HepG2 (cell line): ENCODE data around the gene HES7. TPM values are rescaled to one million over a fixed set of nuclear protein-coding genes. Genes with fewer than 3 reads are reported as not detected.

ENCODE experiments used
- ATAC-seq: fragments of 200-7000 bp; cut with Tn5 transposase; 3 replicates; pipeline ENCODE4 v1.9.1; 2020; ENCODE audit warnings: mild to moderate bottlenecking, moderate library complexity
- BruUV-seq: library from RNA; stranded (reverse); fragments of 400-500 nt; replicated peaks from 2 replicates; lab custom pipeline; 2021; lab: Mats Ljungman, UMichigan
- CTCF ChIA-PET: fragments of 300-600 bp; formaldehyde crosslinking; extraction: SDS; loops from one replicate; lab custom pipeline; 2021; ENCODE audit warnings: low total read pairs, inconsistent platforms, low intra/inter-chr PET ratio; lab: Yijun Ruan, JAX
- POLR2A ChIA-PET: fragments of 350-600 bp; sonication (Branson Sonifier 250); formaldehyde crosslinking; loops from one replicate; lab custom pipeline; 2020; ENCODE audit warnings: antibody characterized with exemption, inconsistent platforms; lab: Yijun Ruan, JAX
- DNase-seq: peaks from one replicate; pipeline ENCODE4 v3.0.0-alpha.2; 2015; ENCODE audit warnings: low spot score
- FAIRE-seq: peaks from 3 replicates; lab custom pipeline; 2011; peaks lifted over from hg19 to GRCh38; lab: Jason Lieb, UNC
- H2AFZ ChIP-seq: one replicate; pipeline ENCODE4 v1.6.1; 2011; ENCODE audit warnings: low read length, inconsistent platforms
- H3K27ac ChIP-seq: fragments of 300-600 bp; 3 replicates; pipeline ENCODE4 v1.8.0; 2011; ENCODE audit warnings: mixed run types, mild to moderate bottlenecking, mixed read lengths, low read length, inconsistent platforms; ENCODE audit not compliant: insufficient read depth; ENCODE audit errors: extremely low read length
- H3K27me3 ChIP-seq, 2 experiments: fragments of 200-600 bp in 1 of 2; 2 replicates in 1 of 2; 3 replicates in 1 of 2; pipeline versions ENCODE4 v1.6.0 to v1.8.0; 2011; ENCODE audit warnings: low read length in 2 of 2, mild to moderate bottlenecking in 2 of 2, moderate library complexity in 2 of 2, inconsistent platforms in 1 of 2; ENCODE audit not compliant: insufficient read depth in 2 of 2, control insufficient read depth in 1 of 2
- H3K36me3 ChIP-seq, 2 experiments: fragments of 200-600 bp in 1 of 2; replicated peaks in 1 of 2; 2 replicates in 1 of 2; 3 replicates in 1 of 2; pipeline versions ENCODE4 v1.5.1 to v1.8.0; 2011; ENCODE audit warnings: low read length in 2 of 2, inconsistent platforms in 1 of 2; ENCODE audit not compliant: insufficient read depth in 2 of 2, control insufficient read depth in 1 of 2
- H3K4me1 ChIP-seq: 2 replicates; pipeline ENCODE4 v1.5.1; 2012; ENCODE audit warnings: low read length, inconsistent platforms; ENCODE audit not compliant: insufficient read depth
- H3K4me2 ChIP-seq: 2 replicates; pipeline ENCODE4 v1.6.0; 2011; ENCODE audit warnings: low read depth, low read length, inconsistent platforms
- H3K4me3 ChIP-seq, 3 experiments: fragments of 200-600 bp in 1 of 3; sonication (generic), shearing (Covaris generic) in 1 of 3; replicated peaks in 1 of 3; 2 replicates each; pipeline ENCODE4 v1.5.1; 2011 to 2016; ENCODE audit warnings: low read length in 3 of 3, inconsistent platforms in 2 of 3, low read depth in 2 of 3, mild to moderate bottlenecking in 2 of 3, control low read depth in 1 of 3, mixed read lengths in 1 of 3; ENCODE audit not compliant: insufficient read depth in 1 of 3
- H3K79me2 ChIP-seq: one replicate; pipeline ENCODE4 v1.6.1; 2011; ENCODE audit warnings: low read length, inconsistent platforms; ENCODE audit not compliant: insufficient read depth
- H3K9ac ChIP-seq: 2 replicates; pipeline ENCODE4 v1.6.0; 2011; ENCODE audit warnings: mild to moderate bottlenecking, low read depth, low read length, inconsistent platforms; ENCODE audit not compliant: insufficient read depth
- H3K9me3 ChIP-seq: 2 replicates; pipeline ENCODE4 v1.5.1; 2012; ENCODE audit warnings: mild to moderate bottlenecking, low read length
- H4K20me1 ChIP-seq: 2 replicates; pipeline ENCODE4 v1.6.0; 2011; ENCODE audit warnings: inconsistent platforms, mild to moderate bottlenecking, low read length, moderate library complexity; ENCODE audit not compliant: insufficient read depth
- WGBS: methylation state at CpG from one replicate; pipeline ENCODE4 v1.1.6; 2017; ENCODE audit warnings: low lambda C conversion rate; 5-methylcytosine and 5-hydroxymethylcytosine counted together
- in situ Hi-C: cut with HindIII; loops from 2 replicates; pipeline ENCODE4 v1.10.0; 2017; ENCODE audit warnings: low pct_unique_long_range_greater_than_20kb; ENCODE audit not compliant: extremely low pct_ligation_motif_present
- intact Hi-C: fragments of 100-400 bp; cut with micrococcal nuclease; formaldehyde crosslinking; loops from one replicate; pipeline ENCODE4 v1.10.0; 2022; ENCODE audit not compliant: unreplicated experiment
- polyA plus RNA-seq, 8 experiments: library from polyadenylated mRNA; depleted of rRNA in 3 of 8; stranded (reverse) in 7 of 8; unstranded in 1 of 8; fragments of >200 nt; fragmentation: Illumina TruSeq in 4 of 8; extraction: Trizol in 4 of 8; gene quantifications; 2 replicates each; pipeline versions ENCODE4 v1.2.1 to v1.2.3, GENCODE V29; 2011 to 2016; ENCODE audit warnings: low read depth in 4 of 8, missing spikeins in 1 of 8, mixed read lengths in 1 of 8; ENCODE audit not compliant: insufficient read depth in 1 of 8
- total RNA-seq, 5 experiments: library from RNA; depleted of rRNA; stranded (reverse); fragments of >200 nt; fragmentation: Illumina TruSeq; extraction: Trizol; gene quantifications; 2 replicates each; pipeline ENCODE4 v1.2.3, GENCODE V29; 2016; ENCODE audit warnings: low read depth in 1 of 5
- TF ChIP-seq, protein P1 (sequence below): sonication (generic); formaldehyde crosslinking; IDR thresholded peaks from 2 replicates; pipeline ENCODE4 v1.4.0; 2020; ENCODE audit warnings: missing genetic modification reagents
- TF ChIP-seq, protein P2 (sequence below): sonication (generic); formaldehyde crosslinking; IDR thresholded peaks from 2 replicates; pipeline ENCODE4 v1.4.0; 2020; ENCODE audit warnings: missing genetic modification reagents, mild to moderate bottlenecking, borderline replicate concordance

Gene HES7
- total and polyA plus RNA-seq, 2 of the 13 experiments (the other 11 are each of a cell fraction or from before 2014, with no cell fraction given), result not detected

DNA sequence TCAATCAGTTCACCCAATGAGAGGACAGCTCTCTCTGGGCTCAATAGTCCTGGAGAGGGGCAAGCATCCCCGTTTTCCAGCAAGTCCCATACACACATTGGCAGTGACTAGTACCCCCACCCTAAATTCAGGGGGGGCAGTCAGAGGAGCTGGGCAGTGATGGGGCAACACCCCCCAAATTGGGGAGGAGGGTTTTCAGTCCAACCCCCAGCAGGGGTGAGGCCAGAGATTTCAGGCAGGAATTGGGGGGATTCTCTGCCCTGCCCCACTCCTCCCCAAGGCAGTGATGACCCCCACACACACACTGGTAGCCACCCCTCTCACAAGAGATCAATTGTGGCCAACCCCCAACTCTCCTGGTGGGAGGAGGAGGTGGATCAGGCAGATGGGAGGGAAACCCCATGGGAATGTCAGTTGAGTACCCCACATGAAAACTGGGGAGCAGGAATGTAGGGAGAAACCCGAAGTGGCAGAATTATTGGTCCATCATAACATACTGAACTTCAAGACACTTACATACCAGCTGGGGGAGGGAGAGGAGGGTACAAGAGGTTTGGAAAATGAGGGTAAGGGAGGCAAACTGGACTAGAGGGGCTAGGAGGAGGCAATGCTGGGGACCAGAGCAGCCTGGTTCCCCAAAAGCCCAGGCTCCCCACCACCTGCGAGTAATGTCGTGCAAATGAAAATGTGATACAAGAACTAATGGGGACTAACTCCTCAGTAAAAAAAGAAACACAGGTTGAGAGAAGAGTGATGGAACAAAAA is 35.7 kb upstream of the HES7 start:
- peaks cover 1 to 7% of the 10 kb centered on the region in 2 experiments; a peak in 3 of 5 replicates for H3K36me3 ChIP-seq
- ChIA-PET CTCF (interaction anchor here (0.6 to 2.3 kb wide), 3 partner anchors 21 to 38 kb away, joined by 3 to 28 read pairs (median 4); no protein-coding TSS in a partner anchor), POLR2A (interaction anchor here (1.9 to 2.0 kb wide), 2 partner anchors 13 to 14 kb away, joined by 11 to 18 read pairs; no protein-coding TSS in a partner anchor)
- no peak overlapping the region for H3K4me3 ChIP-seq
- no peak overlapping the region for H2AFZ ChIP-seq
- WGBS, result 94% methylated on average over 4 of the region's 4 CpGs
- peaks cover 59% of the 10 kb centered on the region for H3K4me1 ChIP-seq
- H3K4me2 ChIP-seq, result no peak overlapping the region
- H3K9me3 ChIP-seq, result no peaks in the 10 kb centered on the region
- TF ChIP-seq, protein P1, sequence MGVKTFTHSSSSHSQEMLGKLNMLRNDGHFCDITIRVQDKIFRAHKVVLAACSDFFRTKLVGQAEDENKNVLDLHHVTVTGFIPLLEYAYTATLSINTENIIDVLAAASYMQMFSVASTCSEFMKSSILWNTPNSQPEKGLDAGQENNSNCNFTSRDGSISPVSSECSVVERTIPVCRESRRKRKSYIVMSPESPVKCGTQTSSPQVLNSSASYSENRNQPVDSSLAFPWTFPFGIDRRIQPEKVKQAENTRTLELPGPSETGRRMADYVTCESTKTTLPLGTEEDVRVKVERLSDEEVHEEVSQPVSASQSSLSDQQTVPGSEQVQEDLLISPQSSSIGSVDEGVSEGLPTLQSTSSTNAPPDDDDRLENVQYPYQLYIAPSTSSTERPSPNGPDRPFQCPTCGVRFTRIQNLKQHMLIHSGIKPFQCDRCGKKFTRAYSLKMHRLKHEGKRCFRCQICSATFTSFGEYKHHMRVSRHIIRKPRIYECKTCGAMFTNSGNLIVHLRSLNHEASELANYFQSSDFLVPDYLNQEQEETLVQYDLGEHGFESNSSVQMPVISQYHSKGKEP, result no peak
- TF ChIP-seq, protein P2, sequence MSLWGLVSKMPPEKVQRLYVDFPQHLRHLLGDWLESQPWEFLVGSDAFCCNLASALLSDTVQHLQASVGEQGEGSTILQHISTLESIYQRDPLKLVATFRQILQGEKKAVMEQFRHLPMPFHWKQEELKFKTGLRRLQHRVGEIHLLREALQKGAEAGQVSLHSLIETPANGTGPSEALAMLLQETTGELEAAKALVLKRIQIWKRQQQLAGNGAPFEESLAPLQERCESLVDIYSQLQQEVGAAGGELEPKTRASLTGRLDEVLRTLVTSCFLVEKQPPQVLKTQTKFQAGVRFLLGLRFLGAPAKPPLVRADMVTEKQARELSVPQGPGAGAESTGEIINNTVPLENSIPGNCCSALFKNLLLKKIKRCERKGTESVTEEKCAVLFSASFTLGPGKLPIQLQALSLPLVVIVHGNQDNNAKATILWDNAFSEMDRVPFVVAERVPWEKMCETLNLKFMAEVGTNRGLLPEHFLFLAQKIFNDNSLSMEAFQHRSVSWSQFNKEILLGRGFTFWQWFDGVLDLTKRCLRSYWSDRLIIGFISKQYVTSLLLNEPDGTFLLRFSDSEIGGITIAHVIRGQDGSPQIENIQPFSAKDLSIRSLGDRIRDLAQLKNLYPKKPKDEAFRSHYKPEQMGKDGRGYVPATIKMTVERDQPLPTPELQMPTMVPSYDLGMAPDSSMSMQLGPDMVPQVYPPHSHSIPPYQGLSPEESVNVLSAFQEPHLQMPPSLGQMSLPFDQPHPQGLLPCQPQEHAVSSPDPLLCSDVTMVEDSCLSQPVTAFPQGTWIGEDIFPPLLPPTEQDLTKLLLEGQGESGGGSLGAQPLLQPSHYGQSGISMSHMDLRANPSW, result no peak
- intact Hi-C loops, result no loop called here
- DNase-seq (no peak), ATAC-seq (no peak), FAIRE-seq (no peak)
- H3K79me2 ChIP-seq, result peaks cover 18% of the 10 kb centered on the region
- in situ Hi-C loops, result loop anchor here (5.0 kb wide), 1 partner anchor 37 kb away; the partner anchor contains the start of gene HES7
- H4K20me1 ChIP-seq, result no peaks in the 10 kb centered on the region
- H3K9ac ChIP-seq, result no peak overlapping the region
- no peaks in the 10 kb centered on the region; a peak in 1 of 5 replicates for H3K27me3 ChIP-seq
- H3K27ac ChIP-seq, result no peak overlapping the region
- no TSS peak for BruUV-seq
